AG04449 (cell line): ENCODE results near the gene EGLN3.

Source experiments
- CTCF ChIA-PET: fragments of 350-600 bp; formaldehyde crosslinking; extraction: SDS; loops from one replicate; lab custom pipeline; 2021; ENCODE audit warnings: antibody characterized with exemption; lab: Yijun Ruan, JAX
- POLR2A ChIA-PET: fragments of 400-600, 350-600 bp; formaldehyde crosslinking; extraction: SDS; loops from one replicate; lab custom pipeline; 2020; ENCODE audit warnings: antibody characterized with exemption, inconsistent platforms; lab: Yijun Ruan, JAX
- DNase-seq: peaks from one replicate; pipeline ENCODE4 v3.0.0-alpha.2; 2010; ENCODE audit warnings: low read depth, low spot score
- H3K4me3 ChIP-seq: 2 replicates; pipeline ENCODE4 v1.5.1; 2011; ENCODE audit warnings: low read depth, mild to moderate bottlenecking, control low read depth, low read length
- TF ChIP-seq, protein P1 (sequence below): IDR thresholded peaks from one replicate; pipeline ENCODE4 v1.5.1; 2011; ENCODE audit warnings: mild to moderate bottlenecking, moderate library complexity, low read length, control low read depth, inconsistent platforms; ENCODE audit not compliant: insufficient read depth; ENCODE audit errors: missing control alignments

Gene EGLN3

DNA sequence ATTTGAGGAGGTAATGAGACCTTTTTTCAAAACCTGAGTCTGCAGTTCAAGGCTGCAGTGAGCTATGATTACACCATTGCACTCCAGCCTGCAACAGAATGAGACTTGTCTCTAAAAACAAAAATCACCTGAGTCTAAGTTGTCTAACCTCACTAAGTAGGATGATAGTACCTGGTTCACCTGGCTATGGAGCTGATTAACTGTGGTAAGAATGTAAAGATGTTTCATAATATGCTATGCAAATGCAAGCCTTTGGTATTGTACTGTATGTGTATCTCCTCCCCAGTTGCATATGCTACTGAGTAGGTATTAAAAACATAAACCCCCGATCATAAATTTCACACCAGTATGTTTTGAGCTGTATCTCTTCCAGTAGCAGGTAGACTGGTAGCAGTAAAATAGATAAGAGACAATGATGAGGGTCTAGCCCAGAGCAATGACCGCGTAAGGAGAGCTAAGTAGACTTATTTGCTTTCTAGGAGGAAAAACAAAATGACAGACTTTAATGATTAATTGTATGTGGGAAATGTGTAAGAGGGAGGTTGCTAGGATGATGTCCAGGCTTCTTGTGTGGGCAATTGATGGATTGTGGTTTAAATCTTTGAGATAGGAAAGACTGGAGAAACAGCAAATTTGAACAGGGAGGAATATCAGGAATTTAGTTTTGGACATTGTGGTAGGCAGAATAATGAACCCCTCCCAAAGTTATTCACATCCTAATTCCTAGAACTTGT, 41.6 kb upstream of the EGLN3 start:
- no peak for DNase-seq
- H3K4me3 ChIP-seq: no peak overlapping the region
- CTCF ChIA-PET: no interaction called here
- TF ChIP-seq, protein P1, sequence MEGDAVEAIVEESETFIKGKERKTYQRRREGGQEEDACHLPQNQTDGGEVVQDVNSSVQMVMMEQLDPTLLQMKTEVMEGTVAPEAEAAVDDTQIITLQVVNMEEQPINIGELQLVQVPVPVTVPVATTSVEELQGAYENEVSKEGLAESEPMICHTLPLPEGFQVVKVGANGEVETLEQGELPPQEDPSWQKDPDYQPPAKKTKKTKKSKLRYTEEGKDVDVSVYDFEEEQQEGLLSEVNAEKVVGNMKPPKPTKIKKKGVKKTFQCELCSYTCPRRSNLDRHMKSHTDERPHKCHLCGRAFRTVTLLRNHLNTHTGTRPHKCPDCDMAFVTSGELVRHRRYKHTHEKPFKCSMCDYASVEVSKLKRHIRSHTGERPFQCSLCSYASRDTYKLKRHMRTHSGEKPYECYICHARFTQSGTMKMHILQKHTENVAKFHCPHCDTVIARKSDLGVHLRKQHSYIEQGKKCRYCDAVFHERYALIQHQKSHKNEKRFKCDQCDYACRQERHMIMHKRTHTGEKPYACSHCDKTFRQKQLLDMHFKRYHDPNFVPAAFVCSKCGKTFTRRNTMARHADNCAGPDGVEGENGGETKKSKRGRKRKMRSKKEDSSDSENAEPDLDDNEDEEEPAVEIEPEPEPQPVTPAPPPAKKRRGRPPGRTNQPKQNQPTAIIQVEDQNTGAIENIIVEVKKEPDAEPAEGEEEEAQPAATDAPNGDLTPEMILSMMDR: no peak
- POLR2A ChIA-PET: interaction anchor here (0.6 kb wide), 1 partner anchor 65 kb away, joined by 3 read pairs; no protein-coding TSS in a partner anchor

DNA sequence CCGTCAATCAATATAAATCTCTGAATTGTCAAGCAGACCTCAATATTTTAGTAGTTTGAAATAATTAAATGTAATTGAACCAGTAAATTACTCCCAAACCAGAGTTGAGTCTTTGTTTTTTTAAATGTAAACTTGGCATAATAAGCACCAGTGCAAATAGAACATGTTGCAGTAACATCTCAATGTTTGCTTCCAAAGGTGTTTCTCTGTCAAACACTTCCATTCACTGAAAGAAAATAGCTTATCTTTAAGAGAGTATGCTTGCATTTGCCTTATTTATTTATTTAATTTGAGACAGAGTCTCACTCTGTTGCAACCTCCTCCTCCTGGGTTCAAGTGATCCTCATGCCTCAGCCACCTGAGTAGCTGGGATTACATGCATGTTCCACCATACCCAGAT, 39.9 kb upstream of the EGLN3 start:
- TF ChIP-seq, protein P1: no peak
- H3K4me3 ChIP-seq: no peak overlapping the region
- ChIA-PET POLR2A (no interaction called here), CTCF (interaction anchor here (1.0 to 1.1 kb wide), 2 partner anchors 9 to 70 kb away, joined by 3 read pairs; no protein-coding TSS in a partner anchor)
- no peak for DNase-seq

DNA sequence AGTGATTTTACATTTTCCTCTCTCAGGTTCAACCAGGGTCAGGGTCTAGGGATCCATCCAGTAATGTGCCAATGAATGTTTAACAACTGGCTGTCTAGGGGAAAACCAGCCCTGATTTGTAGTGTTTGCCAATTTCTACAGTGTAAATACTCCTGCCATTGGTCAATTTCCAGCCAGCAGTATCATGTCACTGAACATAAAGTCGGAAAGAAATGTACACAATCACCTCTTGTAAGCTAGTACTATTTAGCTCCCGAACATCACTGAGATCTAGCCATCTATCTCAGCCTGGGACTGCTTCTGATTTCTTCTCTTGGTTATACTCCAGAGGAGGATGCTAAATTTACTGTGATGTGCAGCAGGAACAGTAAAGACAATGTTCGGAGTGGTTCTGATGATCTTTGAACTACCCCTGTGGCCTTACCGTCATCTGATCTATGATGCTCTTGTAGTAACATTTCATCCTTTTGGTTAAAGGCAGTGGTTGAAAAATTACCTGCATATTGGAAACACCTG, 36.7 kb upstream of the EGLN3 start:
- TF ChIP-seq, protein P1: no peak
- no peak for DNase-seq
- POLR2A ChIA-PET: no interaction called here
- CTCF ChIA-PET: no interaction called here
- no peak overlapping the region for H3K4me3 ChIP-seq

DNA sequence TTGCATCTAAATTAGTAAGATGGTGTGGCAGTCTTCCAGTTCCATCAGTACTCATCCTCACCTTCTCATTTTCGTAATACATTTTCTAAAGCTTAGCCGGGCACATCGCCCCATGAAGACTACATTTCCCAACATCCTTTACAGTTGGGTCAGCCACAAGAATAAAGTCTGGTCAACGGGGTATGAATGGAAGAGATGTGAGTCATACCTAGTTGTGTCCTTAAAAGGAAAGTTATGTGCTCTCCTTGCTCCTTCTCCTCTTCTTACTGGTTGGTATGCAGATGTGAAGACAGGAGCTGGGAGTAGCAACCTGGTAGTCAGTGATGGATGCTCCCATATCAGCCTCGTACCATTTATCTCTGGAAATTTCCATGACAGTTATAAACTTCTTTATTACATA, 35.9 kb upstream of the EGLN3 start:
- POLR2A ChIA-PET: no interaction called here
- TF ChIP-seq, protein P1: no peak
- peak; percentile 55 for DNase-seq
- CTCF ChIA-PET: no interaction called here
- H3K4me3 ChIP-seq: no peak overlapping the region

DNA sequence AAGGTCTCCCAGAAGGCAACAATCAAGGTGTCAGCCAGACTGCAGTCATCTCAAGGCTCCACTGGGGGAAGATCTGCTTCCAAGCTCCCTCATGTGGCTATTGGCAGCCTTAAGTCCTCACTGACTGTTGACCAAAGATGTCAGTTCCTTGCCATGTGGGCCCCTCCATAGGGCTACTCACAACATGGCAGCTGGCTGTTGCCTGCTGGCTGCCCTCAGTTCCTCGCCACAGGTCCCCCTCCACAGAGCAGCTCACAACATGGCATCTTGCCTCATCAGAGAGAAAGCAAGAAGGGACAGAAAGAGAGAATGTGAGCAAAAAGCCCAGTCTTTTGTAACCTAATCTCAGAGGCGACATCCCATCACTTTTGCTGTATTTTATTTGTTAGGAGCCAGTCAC, 34.4 kb upstream of the EGLN3 start:
- H3K4me3 ChIP-seq: no peak overlapping the region
- TF ChIP-seq, protein P1: no peak
- DNase-seq: no peak
- CTCF ChIA-PET: no interaction called here
- POLR2A ChIA-PET: no interaction called here

DNA sequence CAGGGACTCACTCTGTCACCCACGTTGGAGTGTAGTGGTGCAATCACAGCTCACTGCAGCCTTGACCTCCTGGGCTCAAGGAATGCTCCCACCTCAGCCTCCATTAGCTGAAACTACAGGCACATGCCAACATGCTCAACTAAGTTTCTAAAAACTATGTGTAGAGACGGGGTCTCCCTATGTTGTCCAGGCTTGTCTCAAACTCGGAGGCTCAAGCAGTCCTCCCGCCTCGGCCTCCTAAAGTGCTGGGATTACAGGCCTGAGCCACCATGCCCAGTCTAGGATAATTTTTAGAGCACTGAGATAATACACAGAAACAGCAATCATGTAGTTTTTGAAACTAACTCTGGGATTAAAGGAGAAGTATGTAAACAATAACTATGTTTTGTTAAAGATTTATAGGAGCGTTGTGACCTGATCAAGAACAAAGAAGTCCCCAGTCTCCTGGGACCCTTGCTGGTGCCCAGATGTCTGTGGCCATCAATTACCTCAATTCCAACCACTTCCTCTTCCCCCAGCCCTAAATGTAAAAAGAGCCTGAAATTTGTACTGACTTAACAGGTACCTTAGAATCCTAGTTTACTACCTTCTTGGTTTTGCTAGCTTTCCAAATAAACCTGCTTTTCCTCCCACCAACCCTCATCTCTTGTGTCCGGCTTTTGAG, 28.9 kb upstream of the EGLN3 start:
- POLR2A ChIA-PET: no interaction called here
- H3K4me3 ChIP-seq: no peak overlapping the region
- DNase-seq: no peak
- TF ChIP-seq, protein P1: no peak
- CTCF ChIA-PET: no interaction called here
